Cardiac fibroblast (primary cell): ENCODE data around the gene GARNL3.
A peak's percentile ranks its signal among the peaks of the same experiment; 100 is the strongest.

Experiments
- DNase-seq, 2 donors: peaks; one replicate each; pipeline versions ENCODE4 v3.0.0 to v3.0.0-alpha.2; 2010; ENCODE audit warnings: low read depth in 2 of 2
- H3K4me3 ChIP-seq, 2 donors: replicated peaks in 1 of 2; 1 replicate in 1 of 2; 2 replicates in 1 of 2; pipeline ENCODE4 v1.5.1; 2011; ENCODE audit warnings: low read depth in 2 of 2, low read length in 2 of 2, mild to moderate bottlenecking in 2 of 2, moderate library complexity in 1 of 2
- TF ChIP-seq, protein P1 (sequence below): IDR thresholded peaks from one replicate; pipeline ENCODE4 v1.5.1; 2011; ENCODE audit warnings: low read depth, mild to moderate bottlenecking, low read length, inconsistent platforms

GARNL3 gene

DNA sequence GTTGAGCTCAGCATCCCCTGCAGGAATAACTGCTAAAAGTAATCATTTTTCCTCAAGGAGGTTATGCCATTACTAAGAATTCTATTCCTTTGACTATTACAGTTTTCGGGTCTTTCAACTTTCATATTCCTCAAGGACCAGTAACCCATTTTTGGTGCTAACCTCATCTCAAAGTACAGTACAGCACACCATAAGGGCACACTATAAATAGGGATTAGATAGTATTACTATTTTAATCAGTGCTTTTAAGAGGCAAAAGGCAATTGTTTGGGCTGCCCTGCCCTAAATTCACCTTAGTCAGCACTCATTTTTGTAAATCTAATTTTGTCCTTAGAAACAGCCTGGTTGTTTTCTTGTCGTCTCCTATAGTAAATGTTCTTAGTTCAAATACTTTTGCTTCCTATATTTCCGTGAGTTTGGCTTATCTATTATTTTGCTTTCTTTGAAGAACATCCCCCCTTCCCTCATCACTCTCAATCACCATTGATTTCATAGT lies 13.6 kb upstream of the GARNL3 start:
- DNase-seq: no peak
- H3K4me3 ChIP-seq: no peak overlapping the region
- TF ChIP-seq, protein P1, sequence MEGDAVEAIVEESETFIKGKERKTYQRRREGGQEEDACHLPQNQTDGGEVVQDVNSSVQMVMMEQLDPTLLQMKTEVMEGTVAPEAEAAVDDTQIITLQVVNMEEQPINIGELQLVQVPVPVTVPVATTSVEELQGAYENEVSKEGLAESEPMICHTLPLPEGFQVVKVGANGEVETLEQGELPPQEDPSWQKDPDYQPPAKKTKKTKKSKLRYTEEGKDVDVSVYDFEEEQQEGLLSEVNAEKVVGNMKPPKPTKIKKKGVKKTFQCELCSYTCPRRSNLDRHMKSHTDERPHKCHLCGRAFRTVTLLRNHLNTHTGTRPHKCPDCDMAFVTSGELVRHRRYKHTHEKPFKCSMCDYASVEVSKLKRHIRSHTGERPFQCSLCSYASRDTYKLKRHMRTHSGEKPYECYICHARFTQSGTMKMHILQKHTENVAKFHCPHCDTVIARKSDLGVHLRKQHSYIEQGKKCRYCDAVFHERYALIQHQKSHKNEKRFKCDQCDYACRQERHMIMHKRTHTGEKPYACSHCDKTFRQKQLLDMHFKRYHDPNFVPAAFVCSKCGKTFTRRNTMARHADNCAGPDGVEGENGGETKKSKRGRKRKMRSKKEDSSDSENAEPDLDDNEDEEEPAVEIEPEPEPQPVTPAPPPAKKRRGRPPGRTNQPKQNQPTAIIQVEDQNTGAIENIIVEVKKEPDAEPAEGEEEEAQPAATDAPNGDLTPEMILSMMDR: no peak

DNA sequence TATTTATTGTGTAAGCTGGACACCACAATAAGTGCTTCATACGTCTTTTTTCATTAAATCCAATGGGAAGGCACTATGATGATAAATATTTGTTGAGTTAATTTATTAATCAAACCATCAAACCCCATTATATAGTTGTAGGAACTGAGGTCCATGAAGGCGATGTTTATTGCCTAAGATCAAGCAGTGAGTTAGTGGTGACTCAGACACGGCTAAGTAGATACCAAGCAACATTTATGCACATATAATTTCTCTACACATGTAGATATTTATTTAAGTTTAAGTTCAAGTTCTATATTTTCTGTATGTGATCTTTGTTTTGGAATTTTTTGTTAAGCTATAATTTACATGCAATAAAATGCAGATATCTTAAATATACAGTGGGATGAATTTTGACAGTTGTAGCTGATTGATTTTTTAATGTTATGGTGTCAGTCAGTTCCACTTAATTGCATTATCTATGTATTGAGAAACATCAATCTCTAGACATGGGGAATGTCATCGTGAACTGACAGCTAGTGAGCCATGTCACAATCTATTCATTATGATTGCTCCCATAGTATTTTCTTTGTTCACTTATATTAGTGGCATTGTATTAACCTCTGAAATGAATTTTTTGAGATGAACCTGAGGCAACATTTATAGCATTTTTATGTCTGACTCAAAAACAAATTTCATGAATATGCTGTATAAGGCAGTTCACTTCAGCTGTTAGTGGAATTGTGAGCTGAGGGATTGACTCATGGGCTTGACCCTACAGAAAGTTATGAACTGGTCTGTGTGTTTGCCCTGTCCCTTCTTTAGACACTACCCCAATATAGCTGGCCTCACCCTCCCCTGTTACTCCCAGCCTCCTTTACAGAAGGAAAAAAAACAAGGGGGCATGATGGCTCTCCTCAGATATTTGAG lies 11.9 kb upstream of the GARNL3 start:
- TF ChIP-seq, protein P1: no peak
- H3K4me3 ChIP-seq: no peak overlapping the region
- peak in 1 of 2 donors; percentile 12 for DNase-seq

DNA sequence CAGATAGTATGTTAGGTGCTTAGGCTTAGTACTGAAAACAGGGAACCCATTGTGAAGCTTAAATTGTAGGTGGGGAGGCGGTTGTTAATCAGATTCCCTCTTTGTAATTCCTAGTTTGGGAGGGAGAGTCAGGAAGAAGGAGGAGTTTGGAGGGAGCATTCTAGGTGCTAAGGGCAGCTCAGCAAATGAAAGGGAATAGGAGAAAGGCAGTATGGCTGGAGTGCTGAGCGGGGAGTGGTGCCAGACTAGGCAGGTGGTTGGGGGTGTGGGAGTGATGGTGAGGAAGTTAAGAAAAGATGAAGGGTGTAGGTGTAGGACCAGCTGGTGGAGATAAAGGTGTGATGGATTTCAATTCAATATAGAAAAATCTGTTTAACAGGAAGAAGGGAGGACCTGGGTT lies 11.1 kb upstream of the GARNL3 start:
- no peak for DNase-seq
- no peak overlapping the region for H3K4me3 ChIP-seq
- TF ChIP-seq, protein P1: no peak

DNA sequence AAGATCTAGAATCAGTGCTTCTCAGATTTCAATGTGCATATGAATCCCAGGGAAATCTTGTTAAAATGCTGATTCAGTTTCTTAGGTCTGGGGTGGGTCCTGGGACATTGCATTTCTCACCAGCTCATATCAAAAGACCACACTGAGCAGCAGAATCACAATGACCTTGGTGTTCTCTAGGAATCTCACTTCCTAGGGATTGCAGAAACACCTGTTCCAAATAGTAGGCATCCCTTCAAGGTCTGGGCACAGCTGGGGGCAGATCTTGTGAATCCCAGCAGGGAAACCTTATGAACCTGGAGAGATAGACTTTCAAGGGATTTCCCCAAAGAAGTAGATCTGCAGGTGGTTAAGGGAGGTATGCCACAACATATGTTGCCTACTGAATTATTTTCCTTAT lies 8.9 kb upstream of the GARNL3 start:
- DNase-seq: no peak
- TF ChIP-seq, protein P1: no peak
- H3K4me3 ChIP-seq: no peak overlapping the region

DNA sequence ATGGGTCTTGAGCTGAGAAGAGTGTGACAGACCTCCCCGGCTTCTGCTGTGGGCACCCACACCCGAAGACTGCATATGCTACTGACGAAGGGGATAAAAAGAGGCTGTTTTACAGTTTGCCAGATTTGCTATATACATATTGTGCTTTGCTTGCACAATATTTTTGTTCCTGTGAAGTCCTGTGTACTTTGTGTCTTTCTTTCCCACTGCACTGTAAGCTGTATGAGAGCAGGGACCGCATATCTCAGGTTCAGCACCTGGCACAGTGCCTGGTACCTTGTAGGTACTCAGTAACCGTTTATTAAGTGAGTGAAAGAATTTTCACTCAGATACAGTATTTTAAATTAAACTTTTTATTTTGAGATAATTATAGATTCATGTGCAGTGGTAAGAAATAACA lies 8.2 kb upstream of the GARNL3 start:
- TF ChIP-seq, protein P1: no peak
- H3K4me3 ChIP-seq: no peak overlapping the region
- no peak for DNase-seq

DNA sequence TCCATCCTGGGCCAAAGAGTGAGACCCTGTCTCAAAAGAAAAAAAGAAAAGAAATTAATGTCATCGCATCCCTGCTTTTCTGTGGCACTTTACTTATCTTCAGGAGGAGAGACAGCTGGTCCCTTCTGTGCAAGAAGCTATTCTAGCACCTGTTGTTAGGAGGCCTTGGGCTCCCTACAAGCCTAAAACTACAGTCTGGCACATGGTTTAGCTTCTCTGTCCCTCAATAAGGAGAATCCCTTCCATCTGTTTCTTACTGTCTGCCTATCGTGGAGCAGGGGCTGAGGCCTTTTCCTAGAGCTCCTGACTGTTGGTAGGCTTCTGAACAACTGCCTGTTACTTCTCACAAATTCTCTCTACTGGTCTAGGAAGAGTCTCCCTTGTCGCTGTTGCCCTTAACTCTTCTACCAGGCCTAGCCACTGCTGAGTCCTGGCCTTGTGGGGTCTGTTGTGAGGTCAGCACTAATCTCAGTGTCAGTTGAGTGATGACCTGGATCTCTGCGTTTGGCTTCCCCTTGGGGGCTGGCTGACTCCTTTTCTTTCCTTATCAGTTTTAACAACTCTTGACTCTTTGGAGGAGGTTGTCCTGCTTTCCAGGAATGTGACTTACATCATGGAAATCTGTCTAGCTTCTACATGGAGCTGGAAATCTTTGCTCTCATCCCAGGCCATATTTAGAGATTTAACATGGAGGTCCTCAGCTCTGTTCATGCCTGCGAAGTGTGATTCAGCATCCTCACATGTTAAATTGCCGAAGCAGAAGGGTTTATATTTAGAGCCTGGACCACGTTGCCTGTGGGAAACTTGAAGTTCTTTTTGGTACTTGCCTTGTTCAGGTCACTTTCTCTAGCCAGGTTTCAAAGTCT lies 5.7 kb upstream of the GARNL3 start:
- no peak for DNase-seq
- no peak overlapping the region for H3K4me3 ChIP-seq
- TF ChIP-seq, protein P1: no peak
